ENCODE measurements around the gene METTL15.

- no peak for TF ChIP-seq CTCF (conservative IDR thresholded peaks at IDR 0.05; ENCODE audit: low read depth, low read length)
- TF ChIP-seq EZH2 (IDR thresholded peaks at IDR 0.05; ENCODE audit: low read length, unreplicated experiment) = no peak
- TF ChIP-seq EZH2phosphoT487 (IDR thresholded peaks at IDR 0.05; ENCODE audit: borderline replicate concordance, low read length) = no peak
These were observed 36.6 kb downstream of the METTL15 start for GRCh38 chr11:28144808-28145207.
